Body of pancreas (tissue), 4 donors: ENCODE data around the gene MUC6. TPM values are rescaled to one million over a fixed set of nuclear protein-coding genes. Genes with fewer than 3 reads are reported as not detected.
A peak's percentile ranks its signal among the peaks of the same experiment; 100 is the strongest.

Experiments used
- ATAC-seq: fragments of 150-250 bp; one replicate; pipeline ENCODE4 v1.9.1; 2016
- DNase-seq, 4 donors: peaks; one replicate each; pipeline ENCODE4 v3.0.0-alpha.2; 2019
- H3K27ac ChIP-seq, 4 donors: fragments of 200-600 bp; sonication (generic); 1 replicate in 3 of 4; 2 replicates in 1 of 4; pipeline versions ENCODE4 v1.5.1 to v1.6.1; 2016 to 2019; ENCODE audit warnings: mild to moderate bottlenecking in 1 of 4, mixed read lengths in 1 of 4, moderate library complexity in 1 of 4
- H3K27me3 ChIP-seq, 2 donors: fragments of 200-600 bp; sonication (generic); one replicate each; pipeline ENCODE4 v1.6.0; 2016; ENCODE audit warnings: mild to moderate bottlenecking in 1 of 2
- H3K36me3 ChIP-seq, 2 donors: fragments of 200-600 bp; sonication (generic); replicated peaks in 1 of 2; 2 replicates each; pipeline ENCODE4 v1.5.1; 2016; ENCODE audit warnings: low read depth in 2 of 2; ENCODE audit not compliant: insufficient read depth in 1 of 2
- H3K4me1 ChIP-seq: fragments of 200-600 bp; sonication (generic); one replicate; pipeline ENCODE4 v1.6.0; 2016
- H3K4me3 ChIP-seq, 2 donors: fragments of 200-600 bp; sonication (generic); 1 replicate in 1 of 2; 2 replicates in 1 of 2; pipeline ENCODE4 v1.5.1; 2016 to 2019
- H3K9me3 ChIP-seq, 3 donors: fragments of 200-600 bp; sonication (generic); 1 replicate in 2 of 3; 2 replicates in 1 of 3; pipeline ENCODE4 v1.5.1; 2016
- POLR2A ChIP-seq, 3 donors: fragments of 450-650 bp; IDR thresholded peaks; one replicate each; pipeline ENCODE4 v1.6.1; 2016; ENCODE audit warnings: antibody characterized with exemption in 3 of 3, mild to moderate bottlenecking in 2 of 3
- WGBS, 2 donors: methylation state at CpG; one replicate each; pipeline ENCODE4 v1.1.5; 2017; 5-methylcytosine and 5-hydroxymethylcytosine counted together
- intact Hi-C: fragments of 100-400 bp; cut with DNase I; formaldehyde crosslinking; loops from one replicate; pipeline ENCODE4 v1.15.1; 2023
- total RNA-seq, 2 donors: library from RNA; depleted of rRNA; stranded (reverse); fragments of >200 nt; gene quantifications; one replicate each; pipeline ENCODE4 v1.1.0, GENCODE V29; 2016
- TF ChIP-seq, protein P1 (sequence below), 7 experiments: fragments of 450-650 bp in 4 of 7; fragments of 200-600 bp in 3 of 7; sonication (generic) in 3 of 7; IDR thresholded peaks; one replicate each; pipeline ENCODE4 v1.5.1; 2016 to 2019; ENCODE audit warnings: antibody characterized with exemption in 7 of 7

The MUC6 gene
- total RNA-seq, 2 donors from 2014 or later, result 101 to 194 TPM

DNA sequence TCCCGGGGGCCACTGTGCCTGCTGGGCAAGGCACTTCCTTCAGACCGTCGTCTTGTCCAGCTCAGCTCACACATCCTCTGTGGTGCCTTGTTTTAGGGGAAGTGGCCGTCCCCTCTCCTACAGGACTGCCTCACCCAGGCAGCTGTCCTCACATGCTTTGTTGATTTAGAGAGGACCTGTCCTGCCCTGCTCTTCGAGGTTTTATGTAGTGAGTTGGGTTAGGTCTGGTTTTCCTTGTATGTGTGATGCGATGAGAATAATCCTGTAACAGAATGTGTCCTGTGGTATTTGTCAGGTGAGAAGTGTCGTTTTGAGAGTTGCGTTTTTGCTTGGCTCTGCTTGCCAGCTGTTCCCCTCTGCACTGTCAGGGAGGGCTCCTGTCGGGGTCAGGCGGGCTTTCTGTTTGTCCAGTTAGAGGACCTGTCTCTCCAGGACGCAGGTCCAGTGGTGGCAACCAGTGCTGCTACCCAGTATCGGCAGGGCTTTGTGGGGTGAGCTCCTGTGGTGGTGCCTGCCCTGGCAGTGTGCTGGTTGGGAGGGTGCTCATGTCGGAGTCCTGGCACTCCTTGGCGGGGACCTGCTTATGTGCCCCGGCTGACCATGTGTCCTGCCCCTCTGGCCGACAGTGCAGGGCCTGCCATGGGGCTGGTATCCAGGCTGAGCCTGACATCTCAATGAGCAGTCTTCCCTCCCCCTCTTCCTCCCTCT lies 41.3 kb downstream of the MUC6 start:
- Histone ChIP-seq H3K27ac (peak overlapping the region in 1 of 4 donors; percentile 66), H3K4me3 (no peak overlapping the region), H3K36me3 (peaks cover 8 to 16% of the 10 kb centered on the region in 2 donors), H3K27me3 (no peaks in the 10 kb centered on the region), H3K9me3 (no peaks in the 10 kb centered on the region), H3K4me1 (no peaks in the 10 kb centered on the region)
- ATAC-seq (no peak), DNase-seq (no peak)
- intact Hi-C loops, result no loop called here
- 88 to 93% methylated on average over 16 of the region's 16 CpGs for WGBS, 2 donors
- TF ChIP-seq, protein P1, sequence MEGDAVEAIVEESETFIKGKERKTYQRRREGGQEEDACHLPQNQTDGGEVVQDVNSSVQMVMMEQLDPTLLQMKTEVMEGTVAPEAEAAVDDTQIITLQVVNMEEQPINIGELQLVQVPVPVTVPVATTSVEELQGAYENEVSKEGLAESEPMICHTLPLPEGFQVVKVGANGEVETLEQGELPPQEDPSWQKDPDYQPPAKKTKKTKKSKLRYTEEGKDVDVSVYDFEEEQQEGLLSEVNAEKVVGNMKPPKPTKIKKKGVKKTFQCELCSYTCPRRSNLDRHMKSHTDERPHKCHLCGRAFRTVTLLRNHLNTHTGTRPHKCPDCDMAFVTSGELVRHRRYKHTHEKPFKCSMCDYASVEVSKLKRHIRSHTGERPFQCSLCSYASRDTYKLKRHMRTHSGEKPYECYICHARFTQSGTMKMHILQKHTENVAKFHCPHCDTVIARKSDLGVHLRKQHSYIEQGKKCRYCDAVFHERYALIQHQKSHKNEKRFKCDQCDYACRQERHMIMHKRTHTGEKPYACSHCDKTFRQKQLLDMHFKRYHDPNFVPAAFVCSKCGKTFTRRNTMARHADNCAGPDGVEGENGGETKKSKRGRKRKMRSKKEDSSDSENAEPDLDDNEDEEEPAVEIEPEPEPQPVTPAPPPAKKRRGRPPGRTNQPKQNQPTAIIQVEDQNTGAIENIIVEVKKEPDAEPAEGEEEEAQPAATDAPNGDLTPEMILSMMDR (IDR thresholded peaks at IDR 0.05), result no peak
- TF ChIP-seq POLR2A (IDR thresholded peaks at IDR 0.05), result no peak

DNA sequence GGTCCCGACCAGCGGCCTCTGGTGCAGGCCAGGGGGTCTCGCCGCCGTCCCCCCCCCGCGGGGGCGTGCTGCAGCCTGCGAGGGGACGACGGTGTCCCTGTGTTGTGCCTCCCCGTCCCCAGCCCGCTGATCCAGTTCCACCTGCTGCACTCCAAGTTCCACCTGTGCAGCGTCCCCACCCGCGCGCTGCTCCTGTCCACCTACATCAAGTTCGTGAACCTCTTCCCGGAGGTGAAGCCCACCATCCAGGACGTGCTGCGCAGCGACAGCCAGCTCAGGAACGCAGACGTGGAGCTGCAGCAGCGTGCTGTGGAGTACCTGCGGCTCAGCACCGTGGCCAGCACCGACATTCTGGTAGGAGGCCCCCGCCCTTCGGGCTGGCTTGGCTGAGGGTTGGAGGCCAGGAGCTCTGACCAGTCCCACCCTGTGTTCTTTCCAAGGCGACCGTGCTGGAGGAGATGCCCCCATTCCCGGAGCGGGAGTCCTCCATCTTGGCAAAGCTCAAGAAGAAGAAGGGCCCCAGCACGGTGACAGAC lies 42.8 kb downstream of the MUC6 start:
- H3K9me3 ChIP-seq, result no peaks in the 10 kb centered on the region
- no peaks in the 10 kb centered on the region for H3K4me1 ChIP-seq

DNA sequence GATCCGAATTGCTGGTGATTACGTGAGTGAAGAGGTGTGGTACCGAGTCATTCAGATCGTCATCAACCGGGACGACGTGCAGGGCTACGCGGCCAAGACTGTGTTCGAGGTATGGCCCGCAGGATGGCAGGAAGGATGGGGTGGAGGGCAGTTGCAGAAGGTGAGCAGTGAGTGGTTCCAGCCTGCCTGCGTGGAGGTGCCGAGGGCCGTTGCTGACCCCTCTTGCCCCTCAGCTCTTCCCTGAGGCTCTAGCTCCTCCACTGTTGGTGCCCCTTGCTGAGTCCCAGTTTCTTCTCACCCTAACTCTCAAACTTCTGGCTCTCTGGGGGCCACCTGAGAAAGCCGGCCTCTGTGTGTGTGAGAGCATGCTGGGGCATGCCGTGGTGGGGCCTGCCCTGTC lies 43.9 kb downstream of the MUC6 start:
- Histone ChIP-seq H3K9me3 (no peaks in the 10 kb centered on the region), H3K4me3 (no peak overlapping the region), H3K36me3 (peaks cover 13 to 29% of the 10 kb centered on the region in 2 donors), H3K4me1 (no peaks in the 10 kb centered on the region), H3K27me3 (no peaks in the 10 kb centered on the region), H3K27ac (no peak overlapping the region)
- 92 to 96% methylated on average over 13 to 16 of the region's 16 CpGs for WGBS, 2 donors
- intact Hi-C loops, result no loop called here
- TF ChIP-seq, protein P1 (IDR thresholded peaks at IDR 0.05), result no peak
- no peak for TF ChIP-seq POLR2A (IDR thresholded peaks at IDR 0.05)
- no peak for ATAC-seq
- DNase-seq, result no peak

More for the DNA sequence above, 42.8 kb downstream of the MUC6 start:
- TF ChIP-seq, protein P1 (IDR thresholded peaks at IDR 0.05), result no peak
- TF ChIP-seq POLR2A (IDR thresholded peaks at IDR 0.05), result no peak
- H3K27me3 ChIP-seq, result no peaks in the 10 kb centered on the region
- DNase-seq (no peak), ATAC-seq (no peak)
- WGBS, 2 donors, result 90% methylated on average over 6 to 26 of the region's 35 CpGs
- intact Hi-C loops, result no loop called here
- no peak overlapping the region for H3K4me3 ChIP-seq
- H3K27ac ChIP-seq, result no peak overlapping the region
- peaks cover 10 to 22% of the 10 kb centered on the region in 2 donors for H3K36me3 ChIP-seq

DNA sequence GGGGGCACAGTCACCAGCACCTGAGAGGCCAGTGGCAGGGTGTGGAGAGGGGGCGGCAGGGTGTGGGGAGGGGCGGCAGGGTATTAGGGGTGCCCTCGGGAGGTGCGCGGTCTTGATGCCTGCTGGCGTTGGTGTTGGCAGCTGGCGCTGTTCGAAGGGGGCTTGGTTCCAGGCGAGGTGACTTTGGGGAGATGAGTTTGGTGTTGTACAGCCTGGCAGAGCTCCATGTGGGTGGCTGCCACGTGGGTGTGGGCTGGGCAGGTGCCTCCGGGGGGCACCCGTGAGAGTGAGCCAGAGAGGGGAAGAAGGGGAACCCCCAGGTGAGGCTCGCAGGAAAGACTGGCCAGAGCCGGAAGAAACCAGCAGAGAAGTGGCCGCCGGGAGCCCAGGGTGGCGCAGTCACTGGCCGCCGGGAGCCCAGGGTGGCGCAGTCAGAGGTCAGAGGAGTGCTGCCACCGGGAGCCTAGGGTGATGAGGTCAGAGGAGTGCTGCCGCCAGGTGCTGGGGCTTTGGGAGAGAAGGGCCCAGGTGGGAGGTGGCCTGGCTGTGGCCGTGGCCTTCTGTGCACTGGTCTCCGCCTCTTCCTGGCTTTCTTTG lies 44.7 kb downstream of the MUC6 start:
- TF ChIP-seq POLR2A (IDR thresholded peaks at IDR 0.05), result no peak
- TF ChIP-seq, protein P1 (IDR thresholded peaks at IDR 0.05), result no peak
- H3K4me1 ChIP-seq, result no peaks in the 10 kb centered on the region
- H3K36me3 ChIP-seq, result peaks cover 13 to 32% of the 10 kb centered on the region in 2 donors
- 76 to 87% methylated on average over 22 to 24 of the region's 24 CpGs for WGBS, 2 donors
- intact Hi-C loops, result no loop called here
- H3K27ac ChIP-seq, result no peak overlapping the region
- no peak overlapping the region for H3K4me3 ChIP-seq
- no peaks in the 10 kb centered on the region for H3K27me3 ChIP-seq
- ATAC-seq (peak; percentile 31), DNase-seq (no peak)
- no peaks in the 10 kb centered on the region for H3K9me3 ChIP-seq
